MM.1S (cell line): ENCODE data around the gene GRB10.
"Not testable (repeated sequence)": the region's sequence is repeated elsewhere in the genome, so short reads cannot be mapped to it uniquely, and the experiment has no call there.

ENCODE experiments used
- EZH2 ChIP-seq: fragments of 300-600 bp; sonication (generic); optimal IDR thresholded peaks from 2 replicates; pipeline ENCODE3; 2017; ENCODE audit warnings: low read depth, mild to moderate bottlenecking, antibody characterized with exemption, low read length, mixed read lengths
- EZH2phosphoT487 ChIP-seq: fragments of 300-600 bp; sonication (generic); IDR thresholded peaks from 2 replicates; pipeline ENCODE4 v1.6.1; 2018; ENCODE audit warnings: antibody characterized with exemption, low read length
- TF ChIP-seq, protein P1 (sequence below): fragments of 300-600 bp; sonication (generic); IDR thresholded peaks from 2 replicates; pipeline ENCODE4 v1.5.1; 2016; ENCODE audit warnings: antibody characterized with exemption, low read length, mixed read lengths

DNA sequence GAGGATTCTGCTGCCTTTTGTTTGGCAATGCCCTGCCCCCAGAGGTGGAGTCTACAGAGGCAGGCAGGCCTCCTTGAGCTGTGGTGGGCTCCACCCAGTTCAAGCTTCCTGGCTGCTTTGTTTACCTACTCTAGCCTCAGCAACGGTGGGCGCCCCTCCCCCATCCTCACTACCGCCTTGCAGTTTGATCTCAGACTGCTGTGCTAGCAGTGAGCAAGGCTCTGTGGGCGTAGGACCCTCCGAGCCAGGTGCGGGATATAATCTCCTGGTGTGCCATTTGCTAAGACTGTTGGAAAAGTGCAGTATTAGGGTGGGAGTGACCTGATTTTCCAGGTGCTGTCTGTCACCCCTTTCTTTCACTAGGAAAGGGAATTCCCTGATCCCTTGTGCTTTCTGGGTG lies 206.3 kb downstream of the GRB10 start:
- TF ChIP-seq EZH2, EZH2phosphoT487: not testable (repeated sequence)
- TF ChIP-seq, protein P1, sequence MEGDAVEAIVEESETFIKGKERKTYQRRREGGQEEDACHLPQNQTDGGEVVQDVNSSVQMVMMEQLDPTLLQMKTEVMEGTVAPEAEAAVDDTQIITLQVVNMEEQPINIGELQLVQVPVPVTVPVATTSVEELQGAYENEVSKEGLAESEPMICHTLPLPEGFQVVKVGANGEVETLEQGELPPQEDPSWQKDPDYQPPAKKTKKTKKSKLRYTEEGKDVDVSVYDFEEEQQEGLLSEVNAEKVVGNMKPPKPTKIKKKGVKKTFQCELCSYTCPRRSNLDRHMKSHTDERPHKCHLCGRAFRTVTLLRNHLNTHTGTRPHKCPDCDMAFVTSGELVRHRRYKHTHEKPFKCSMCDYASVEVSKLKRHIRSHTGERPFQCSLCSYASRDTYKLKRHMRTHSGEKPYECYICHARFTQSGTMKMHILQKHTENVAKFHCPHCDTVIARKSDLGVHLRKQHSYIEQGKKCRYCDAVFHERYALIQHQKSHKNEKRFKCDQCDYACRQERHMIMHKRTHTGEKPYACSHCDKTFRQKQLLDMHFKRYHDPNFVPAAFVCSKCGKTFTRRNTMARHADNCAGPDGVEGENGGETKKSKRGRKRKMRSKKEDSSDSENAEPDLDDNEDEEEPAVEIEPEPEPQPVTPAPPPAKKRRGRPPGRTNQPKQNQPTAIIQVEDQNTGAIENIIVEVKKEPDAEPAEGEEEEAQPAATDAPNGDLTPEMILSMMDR, result not testable (repeated sequence)
